Sigmoid colon (tissue), 7 donors: ENCODE data around the gene PRDM5. TPM values are rescaled to one million over a fixed set of nuclear protein-coding genes. Genes with fewer than 3 reads are reported as not detected.

ENCODE experiments used
- DNase-seq: peaks from one replicate; pipeline ENCODE4 v3.0.0-alpha.2; 2019
- H3K27ac ChIP-seq, 4 donors: fragments of 200-600 bp; sonication (generic); one replicate each; pipeline ENCODE4 v1.5.1; 2016 to 2019; ENCODE audit warnings: mild to moderate bottlenecking in 1 of 4
- H3K27me3 ChIP-seq, 3 donors: fragments of 200-600 bp; sonication (generic); one replicate each; pipeline ENCODE4 v1.5.1; 2019; ENCODE audit warnings: mild to moderate bottlenecking in 1 of 3
- H3K36me3 ChIP-seq, 4 donors: fragments of 200-600 bp; sonication (generic); one replicate each; pipeline ENCODE4 v1.5.1; 2016 to 2019
- H3K4me1 ChIP-seq, 4 donors: fragments of 200-600 bp; sonication (generic); one replicate each; pipeline ENCODE4 v1.5.1; 2017 to 2019
- H3K4me3 ChIP-seq, 4 donors: fragments of 200-600 bp; sonication (generic); one replicate each; pipeline ENCODE4 v1.5.1; 2017 to 2019; ENCODE audit warnings: mild to moderate bottlenecking in 2 of 4, moderate library complexity in 1 of 4
- H3K9me3 ChIP-seq, 4 donors: fragments of 200-600 bp in 3 of 4; sonication (generic) in 3 of 4; one replicate each; pipeline versions ENCODE4 v1.5.1 to v1.6.1; 2013 to 2019
- EP300 ChIP-seq, 4 donors: sonication (generic); formaldehyde crosslinking; IDR thresholded peaks; one replicate each; pipeline ENCODE4 v1.6.1; 2017; ENCODE audit warnings: antibody characterized with exemption in 4 of 4
- POLR2A ChIP-seq, 2 donors: fragments of 450-650 bp; IDR thresholded peaks; one replicate each; pipeline ENCODE4 v1.6.1; 2016; ENCODE audit warnings: antibody characterized with exemption in 2 of 2, mild to moderate bottlenecking in 2 of 2, moderate library complexity in 2 of 2
- POLR2AphosphoS5 ChIP-seq, 4 donors: sonication (generic); formaldehyde crosslinking; IDR thresholded peaks; one replicate each; pipeline ENCODE4 v1.6.1; 2017; ENCODE audit warnings: antibody characterized with exemption in 4 of 4
- WGBS, 2 donors: extraction: QIAGEN DNeasy Blood & Tissue Kit; methylation state at CpG; one replicate each; pipeline ENCODE4 v1.1.7; 2013; 5-methylcytosine and 5-hydroxymethylcytosine counted together
- intact Hi-C: fragments of 100-400 bp; cut with DNase I; formaldehyde crosslinking; loops from one replicate; pipeline ENCODE4 v1.15.1; 2023
- polyA plus RNA-seq, 3 donors: library from polyadenylated mRNA; stranded (reverse); fragments of 200-250 nt; gene quantifications; one replicate each; pipeline ENCODE4 v1.2.3, GENCODE V29; 2013
- total RNA-seq, 4 donors: library from RNA; depleted of rRNA; stranded (reverse); fragments of >200 nt; gene quantifications; one replicate each; pipeline ENCODE4 v1.1.0, GENCODE V29; 2016
- TF ChIP-seq, protein P1 (sequence below), 4 experiments: fragments of 450-650 bp in 3 of 4; fragments of 200-600 bp in 1 of 4; IDR thresholded peaks; one replicate each; pipeline ENCODE4 v1.5.1; 2016 to 2019; ENCODE audit warnings: antibody characterized with exemption in 4 of 4, mild to moderate bottlenecking in 3 of 4, moderate library complexity in 2 of 4
- donor health status: healthy with polysubstance abuse.
- donor health status: Bipolar disorder and iron deficiency.
- donor health status: healthy.

PRDM5 gene
- total and polyA plus RNA-seq, 7 donors = 1.8 to 25.0 (median 15.0) TPM

GRCh38 chr4:120722655-120723054 lies 199.9 kb downstream of the PRDM5 start:
- H3K9me3 ChIP-seq = no peaks in the 10 kb centered on the region
- no peaks in the 10 kb centered on the region for H3K27me3 ChIP-seq
- H3K27ac ChIP-seq = no peak overlapping the region
- H3K4me3 ChIP-seq = no peak overlapping the region
- peaks cover 0 to 5% (median 0%) of the 10 kb centered on the region in 4 donors for H3K4me1 ChIP-seq
- intact Hi-C loops = no loop called here
- no peaks in the 10 kb centered on the region for H3K36me3 ChIP-seq
- no peak for DNase-seq
- no peak for TF ChIP-seq POLR2AphosphoS5 (IDR thresholded peaks at IDR 0.05)
- TF ChIP-seq, protein P1, sequence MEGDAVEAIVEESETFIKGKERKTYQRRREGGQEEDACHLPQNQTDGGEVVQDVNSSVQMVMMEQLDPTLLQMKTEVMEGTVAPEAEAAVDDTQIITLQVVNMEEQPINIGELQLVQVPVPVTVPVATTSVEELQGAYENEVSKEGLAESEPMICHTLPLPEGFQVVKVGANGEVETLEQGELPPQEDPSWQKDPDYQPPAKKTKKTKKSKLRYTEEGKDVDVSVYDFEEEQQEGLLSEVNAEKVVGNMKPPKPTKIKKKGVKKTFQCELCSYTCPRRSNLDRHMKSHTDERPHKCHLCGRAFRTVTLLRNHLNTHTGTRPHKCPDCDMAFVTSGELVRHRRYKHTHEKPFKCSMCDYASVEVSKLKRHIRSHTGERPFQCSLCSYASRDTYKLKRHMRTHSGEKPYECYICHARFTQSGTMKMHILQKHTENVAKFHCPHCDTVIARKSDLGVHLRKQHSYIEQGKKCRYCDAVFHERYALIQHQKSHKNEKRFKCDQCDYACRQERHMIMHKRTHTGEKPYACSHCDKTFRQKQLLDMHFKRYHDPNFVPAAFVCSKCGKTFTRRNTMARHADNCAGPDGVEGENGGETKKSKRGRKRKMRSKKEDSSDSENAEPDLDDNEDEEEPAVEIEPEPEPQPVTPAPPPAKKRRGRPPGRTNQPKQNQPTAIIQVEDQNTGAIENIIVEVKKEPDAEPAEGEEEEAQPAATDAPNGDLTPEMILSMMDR (IDR thresholded peaks at IDR 0.05) = no peak
- 95 to 96% methylated on average over 7 of the region's 7 CpGs for WGBS, 2 donors

- H3K27me3 ChIP-seq = no peaks in the 10 kb centered on the region
- intact Hi-C loops = no loop called here
- WGBS, 2 donors = 72 to 75% methylated on average over 5 of the region's 5 CpGs
- H3K4me1 ChIP-seq = peaks cover 0 to 5% (median 0%) of the 10 kb centered on the region in 4 donors
- TF ChIP-seq, protein P1 (IDR thresholded peaks at IDR 0.05) = no peak
- TF ChIP-seq POLR2AphosphoS5 (IDR thresholded peaks at IDR 0.05) (no peak), POLR2A (IDR thresholded peaks at IDR 0.05) (no peak), EP300 (IDR thresholded peaks at IDR 0.05) (no peak)
- H3K9me3 ChIP-seq = no peaks in the 10 kb centered on the region
- no peak overlapping the region for H3K4me3 ChIP-seq
- DNase-seq = no peak
- no peaks in the 10 kb centered on the region for H3K36me3 ChIP-seq
- no peak overlapping the region for H3K27ac ChIP-seq
Measured at GRCh38 chr4:120720354-120720934, 202.1 kb downstream of the PRDM5 start.

DNA sequence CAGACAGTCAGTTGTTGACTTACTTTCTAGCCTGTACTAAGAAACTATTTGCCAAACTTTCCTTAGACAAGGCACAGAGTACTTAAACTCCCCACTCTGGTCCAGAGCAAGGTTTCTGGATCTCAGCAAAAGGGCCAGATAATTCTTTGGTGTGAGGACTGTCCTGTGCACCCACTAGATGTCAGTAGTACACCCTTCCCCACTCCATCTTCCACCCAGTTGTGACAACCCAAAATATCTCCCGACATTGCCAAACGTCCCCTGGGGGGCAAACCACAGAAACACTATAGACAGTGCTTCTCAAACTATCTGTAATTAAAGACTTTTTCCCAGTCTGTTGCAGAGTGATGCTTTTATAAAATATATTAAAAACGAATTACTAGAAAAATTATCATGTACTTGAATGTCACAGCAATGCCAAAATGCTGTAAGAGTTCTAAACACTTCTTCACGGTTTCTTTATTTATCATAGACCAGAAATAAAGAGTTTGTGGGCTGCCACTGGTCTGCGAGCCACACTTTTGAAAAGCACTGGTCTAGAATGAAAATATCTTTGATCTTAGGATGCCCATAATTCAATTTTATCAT lies 203.5 kb downstream of the PRDM5 start:
- Histone ChIP-seq H3K4me1 (peaks cover 0 to 5% (median 0%) of the 10 kb centered on the region in 4 donors), H3K27ac (no peak overlapping the region), H3K27me3 (no peaks in the 10 kb centered on the region), H3K9me3 (no peaks in the 10 kb centered on the region), H3K4me3 (no peak overlapping the region), H3K36me3 (no peaks in the 10 kb centered on the region)
- TF ChIP-seq EP300 (IDR thresholded peaks at IDR 0.05) = no peak
- TF ChIP-seq, protein P1 (IDR thresholded peaks at IDR 0.05) = peak; percentile 38 to 47 (median 42)
- no peak for DNase-seq
- intact Hi-C loops = no loop called here
- WGBS, 2 donors = 26 to 31% methylated on average over 5 of the region's 5 CpGs

DNA sequence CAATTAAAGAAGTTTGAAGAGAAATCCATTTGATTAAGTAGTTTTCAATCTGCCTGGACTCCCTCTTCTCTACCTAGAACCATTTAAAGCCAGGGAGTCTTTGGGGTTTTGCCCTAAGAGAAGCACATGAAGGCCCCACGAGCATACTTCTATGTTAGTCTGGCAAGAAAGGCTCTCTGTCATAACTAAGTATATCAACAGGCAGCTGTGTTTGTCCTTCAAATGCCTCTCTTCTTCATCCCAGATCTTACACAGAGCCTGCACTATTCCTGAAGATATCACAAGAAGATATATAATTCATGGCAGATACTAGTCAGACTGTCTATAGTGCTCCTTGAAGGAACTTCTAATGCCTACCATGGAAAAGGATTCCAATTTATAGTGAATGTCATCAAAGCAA lies 206.2 kb downstream of the PRDM5 start:
- no peak for DNase-seq
- 78% methylated on average over 1 of the region's 1 CpG for WGBS, 2 donors

More for the DNA sequence above, 206.2 kb downstream of the PRDM5 start:
- Histone ChIP-seq H3K27me3 (no peaks in the 10 kb centered on the region), H3K4me1 (peaks cover 0 to 5% (median 0%) of the 10 kb centered on the region in 4 donors), H3K9me3 (no peaks in the 10 kb centered on the region), H3K4me3 (no peak overlapping the region), H3K36me3 (no peaks in the 10 kb centered on the region), H3K27ac (no peak overlapping the region)
- intact Hi-C loops = loop anchor here (2.0 kb wide), 1 partner anchor 380 kb away; no protein-coding TSS in a partner anchor
- TF ChIP-seq POLR2AphosphoS5 (IDR thresholded peaks at IDR 0.05) = no peak
- TF ChIP-seq, protein P1 (IDR thresholded peaks at IDR 0.05) = no peak
- TF ChIP-seq POLR2A (IDR thresholded peaks at IDR 0.05) = no peak
- TF ChIP-seq EP300 (IDR thresholded peaks at IDR 0.05) = no peak
